ENCODE measurements around the gene SPAG16.
"Not testable (repeated sequence)": the region's sequence is repeated elsewhere in the genome, so short reads cannot be mapped to it uniquely, and the experiment has no call there.

Gene SPAG16

DNA sequence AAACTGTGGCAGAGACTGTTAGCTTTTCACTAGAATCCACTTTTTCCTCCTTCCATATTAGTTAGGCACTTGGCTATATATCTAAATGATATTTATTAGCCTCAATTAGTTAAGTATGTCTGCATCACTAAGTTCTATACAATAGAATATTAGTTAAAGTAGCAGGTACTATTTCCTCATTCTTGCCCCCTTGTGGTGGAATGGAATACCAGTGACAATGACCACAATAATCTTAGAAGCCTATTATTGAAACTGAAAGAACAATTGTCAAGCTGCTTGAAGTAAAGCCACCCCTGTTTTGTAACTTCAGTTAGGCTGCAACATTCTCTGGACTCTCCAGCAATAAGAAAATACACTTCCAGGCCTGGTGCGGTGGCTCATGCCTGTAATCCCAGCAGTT lies 650.3 kb downstream of the SPAG16 start:
- Histone ChIP-seq H3K27ac (ENCODE audit: low read depth, low read length) (no peak overlapping the region), H3K36me3 (ENCODE audit: insufficient read depth, low read length) (no peaks in the 10 kb centered on the region), H3K27me3 (ENCODE audit: insufficient read depth, low read length) (no peaks in the 10 kb centered on the region), H3K9me3 (ENCODE audit: insufficient read depth, low read depth, low read length) (0 out of 2 replicates have a peak, but pooled peaks cover 2% of the 10 kb centered on the region), H3K4me1 (ENCODE audit: insufficient read depth, low read length) (0 out of 2 replicates have a peak, but pooled peaks cover 4% of the 10 kb centered on the region), H3K9ac (ENCODE audit: low read depth, low read length) (no peak overlapping the region), H3K4me3 (ENCODE audit: low read length) (no peak overlapping the region)
- 94% methylated on average over 1 of the region's 1 CpG for WGBS

DNA sequence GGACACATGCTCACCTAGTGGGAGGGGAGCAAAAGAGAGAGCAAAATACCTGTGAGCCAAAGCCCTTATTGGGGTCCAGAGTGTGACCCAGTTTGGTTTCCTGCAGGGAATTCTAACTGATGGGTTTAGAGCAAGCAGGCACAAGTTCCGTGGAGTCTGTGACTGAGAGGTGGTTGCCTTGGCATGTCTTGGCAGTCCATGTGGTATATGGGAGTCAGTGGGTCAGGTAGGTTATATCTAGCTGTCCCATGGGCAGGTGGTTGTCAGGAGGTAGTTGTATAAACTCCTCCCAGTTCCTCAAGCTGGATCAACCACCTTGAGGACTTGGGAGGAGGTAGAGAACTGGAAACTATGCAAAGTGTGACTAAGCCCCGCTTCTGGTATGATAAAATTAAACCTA lies 673.8 kb downstream of the SPAG16 start:
- Histone ChIP-seq H3K4me3 (ENCODE audit: low read length) (no peak overlapping the region), H3K9ac (ENCODE audit: low read depth, low read length) (no peak overlapping the region), H3K27ac (ENCODE audit: low read depth, low read length) (no peak overlapping the region), H3K4me1 (ENCODE audit: insufficient read depth, low read length) (no peaks in the 10 kb centered on the region), H3K36me3 (ENCODE audit: insufficient read depth, low read length) (no peaks in the 10 kb centered on the region), H3K9me3 (ENCODE audit: insufficient read depth, low read depth, low read length) (no peaks in the 10 kb centered on the region), H3K27me3 (ENCODE audit: insufficient read depth, low read length) (no peaks in the 10 kb centered on the region)
- 96% methylated on average over 2 of the region's 2 CpGs for WGBS

DNA sequence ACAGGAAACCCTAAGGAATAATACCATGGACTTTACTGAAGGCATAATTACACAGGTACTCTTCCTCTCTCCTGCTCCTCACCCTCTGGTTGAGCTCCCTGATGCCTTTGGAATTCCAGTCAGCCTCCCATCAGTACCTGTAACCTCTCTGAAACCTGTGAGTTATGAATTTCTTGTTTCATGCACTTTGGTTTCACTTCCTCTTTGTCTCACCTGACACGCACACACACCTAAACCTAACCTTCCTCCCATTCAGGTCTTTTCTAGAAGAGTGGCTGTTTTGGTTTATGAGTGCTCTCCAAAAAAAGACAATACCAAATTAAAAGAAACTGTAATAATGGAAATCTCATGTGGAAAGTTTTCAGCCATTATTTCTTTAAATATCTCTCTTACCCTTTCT lies 675.3 kb downstream of the SPAG16 start:
- Histone ChIP-seq H3K27ac (ENCODE audit: low read depth, low read length) (no peak overlapping the region), H3K9ac (ENCODE audit: low read depth, low read length) (no peak overlapping the region), H3K9me3 (ENCODE audit: insufficient read depth, low read depth, low read length) (no peaks in the 10 kb centered on the region; the same call in 1 of the 2 replicates), H3K27me3 (ENCODE audit: insufficient read depth, low read length) (no peaks in the 10 kb centered on the region), H3K4me1 (ENCODE audit: insufficient read depth, low read length) (no peaks in the 10 kb centered on the region), H3K4me3 (ENCODE audit: low read length) (no peak overlapping the region), H3K36me3 (ENCODE audit: insufficient read depth, low read length) (no peaks in the 10 kb centered on the region)
- no CpG with 5 or more reads among the region's 1 CpG for WGBS

DNA sequence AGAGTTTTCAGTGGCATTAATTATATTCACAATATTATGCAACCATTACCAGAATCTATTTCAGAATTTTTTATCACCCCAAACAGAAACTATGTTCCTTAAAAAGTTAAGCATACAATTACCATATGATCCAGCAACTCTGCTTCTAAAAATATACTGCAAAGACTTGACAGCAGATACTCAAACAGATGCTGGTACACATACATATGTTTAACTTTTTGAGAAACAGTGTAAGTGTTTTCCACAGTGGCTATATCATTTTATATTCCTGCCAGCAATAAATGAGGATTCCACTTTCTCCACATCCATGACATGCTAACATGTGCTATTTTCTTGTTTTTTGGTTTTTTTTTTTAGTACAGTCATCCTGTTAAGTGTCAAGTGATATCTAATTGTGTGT lies 687.3 kb downstream of the SPAG16 start:
- Histone ChIP-seq H3K9me3 (ENCODE audit: insufficient read depth, low read depth, low read length) (no peaks in the 10 kb centered on the region), H3K4me3 (ENCODE audit: low read length) (no peak overlapping the region), H3K4me1 (ENCODE audit: insufficient read depth, low read length) (no peaks in the 10 kb centered on the region), H3K27me3 (ENCODE audit: insufficient read depth, low read length) (no peaks in the 10 kb centered on the region), H3K9ac (ENCODE audit: low read depth, low read length) (no peak overlapping the region), H3K27ac (ENCODE audit: low read depth, low read length) (no peak overlapping the region), H3K36me3 (ENCODE audit: insufficient read depth, low read length) (no peaks in the 10 kb centered on the region)

DNA sequence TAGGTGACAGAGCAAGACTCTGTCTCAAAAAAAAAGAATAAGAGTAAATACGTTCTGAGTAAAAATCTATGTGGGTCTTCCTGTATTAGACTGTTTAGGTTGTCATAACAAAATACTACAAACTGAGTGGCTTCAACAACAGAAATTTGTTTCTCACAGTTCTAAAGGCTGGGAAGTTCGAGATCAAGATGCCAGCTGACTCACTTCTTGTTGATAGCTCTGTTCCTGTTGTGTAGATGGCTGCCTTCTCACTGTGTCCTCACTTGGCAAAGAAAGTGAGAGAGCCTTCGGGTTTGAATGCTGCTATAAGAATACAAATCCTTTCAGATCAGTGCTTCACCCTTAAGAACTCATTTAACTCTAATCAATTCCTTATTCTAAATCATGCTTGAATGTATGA lies 696.6 kb downstream of the SPAG16 start:
- Histone ChIP-seq H3K9me3 (ENCODE audit: insufficient read depth, low read depth, low read length) (no peaks in the 10 kb centered on the region), H3K4me1 (ENCODE audit: insufficient read depth, low read length) (no peaks in the 10 kb centered on the region), H3K36me3 (ENCODE audit: insufficient read depth, low read length) (no peaks in the 10 kb centered on the region), H3K9ac (ENCODE audit: low read depth, low read length) (no peak overlapping the region), H3K27me3 (ENCODE audit: insufficient read depth, low read length) (no peaks in the 10 kb centered on the region), H3K27ac (ENCODE audit: low read depth, low read length) (no peak overlapping the region), H3K4me3 (ENCODE audit: low read length) (no peak overlapping the region)
- 98% methylated on average over 3 of the region's 3 CpGs for WGBS

DNA sequence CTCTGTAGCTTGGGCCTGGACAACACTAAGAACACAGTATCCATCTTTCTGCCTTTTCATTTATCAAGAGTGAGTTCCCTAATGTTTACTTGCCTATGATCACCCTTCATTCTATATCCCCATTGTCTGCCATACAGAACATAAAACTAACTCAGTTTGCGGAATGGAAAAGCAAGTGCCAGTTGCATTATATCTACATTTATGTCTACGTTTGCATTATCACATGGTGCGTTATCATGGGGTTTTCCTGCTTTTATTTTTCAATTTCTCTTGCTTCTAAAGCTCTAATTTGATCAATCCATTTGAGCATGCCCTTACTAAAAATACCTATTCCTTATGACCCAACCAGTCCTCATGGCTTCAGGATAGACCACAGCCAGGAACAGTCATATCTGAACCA lies 704.9 kb downstream of the SPAG16 start:
- 98% methylated on average over 3 of the region's 3 CpGs for WGBS
- no peaks in the 10 kb centered on the region for H3K27me3 ChIP-seq (ENCODE audit: insufficient read depth, low read length)
- no peaks in the 10 kb centered on the region for H3K9me3 ChIP-seq (ENCODE audit: insufficient read depth, low read depth, low read length)
- H3K4me3 ChIP-seq (ENCODE audit: low read length), result no peak overlapping the region
- no peak overlapping the region for H3K27ac ChIP-seq (ENCODE audit: low read depth, low read length)
- no peak overlapping the region for H3K9ac ChIP-seq (ENCODE audit: low read depth, low read length)
- H3K36me3 ChIP-seq (ENCODE audit: insufficient read depth, low read length), result no peaks in the 10 kb centered on the region
- no peaks in the 10 kb centered on the region for H3K4me1 ChIP-seq (ENCODE audit: insufficient read depth, low read length)

DNA sequence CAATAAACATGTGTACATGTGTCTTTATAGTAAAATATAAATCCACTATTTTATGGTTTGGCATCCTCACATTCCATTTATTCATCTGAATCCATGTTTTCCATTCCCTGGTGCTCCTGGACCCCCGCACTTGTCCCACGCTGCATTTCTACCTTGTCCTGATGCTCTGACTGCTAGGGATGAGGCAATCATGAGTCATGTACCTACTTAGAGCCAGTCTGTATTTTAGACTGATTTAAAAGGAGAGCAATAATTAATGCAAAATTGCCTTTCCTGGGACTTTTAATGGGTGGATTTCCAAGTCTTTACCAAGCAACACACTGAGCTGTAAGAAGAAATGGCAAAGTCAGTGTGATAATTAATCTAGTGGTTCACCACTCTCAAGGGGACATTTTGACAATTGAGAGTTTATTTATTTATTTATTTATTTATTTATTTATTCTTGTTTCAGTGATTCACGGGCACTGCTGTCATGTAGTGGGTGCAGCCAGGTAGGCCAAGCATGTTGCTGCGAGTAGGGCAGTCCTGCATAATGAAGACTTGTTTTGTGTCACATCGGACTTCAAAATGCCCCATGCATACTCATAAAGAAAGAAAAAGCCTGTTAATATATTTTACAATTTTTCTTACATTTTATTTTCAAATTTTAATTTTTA lies 707.3 kb downstream of the SPAG16 start:
- Histone ChIP-seq H3K27me3 (ENCODE audit: insufficient read depth, low read length) (no peaks in the 10 kb centered on the region), H3K9ac (ENCODE audit: low read depth, low read length) (no peak overlapping the region)
- 97% methylated on average over 5 of the region's 5 CpGs for WGBS

DNA sequence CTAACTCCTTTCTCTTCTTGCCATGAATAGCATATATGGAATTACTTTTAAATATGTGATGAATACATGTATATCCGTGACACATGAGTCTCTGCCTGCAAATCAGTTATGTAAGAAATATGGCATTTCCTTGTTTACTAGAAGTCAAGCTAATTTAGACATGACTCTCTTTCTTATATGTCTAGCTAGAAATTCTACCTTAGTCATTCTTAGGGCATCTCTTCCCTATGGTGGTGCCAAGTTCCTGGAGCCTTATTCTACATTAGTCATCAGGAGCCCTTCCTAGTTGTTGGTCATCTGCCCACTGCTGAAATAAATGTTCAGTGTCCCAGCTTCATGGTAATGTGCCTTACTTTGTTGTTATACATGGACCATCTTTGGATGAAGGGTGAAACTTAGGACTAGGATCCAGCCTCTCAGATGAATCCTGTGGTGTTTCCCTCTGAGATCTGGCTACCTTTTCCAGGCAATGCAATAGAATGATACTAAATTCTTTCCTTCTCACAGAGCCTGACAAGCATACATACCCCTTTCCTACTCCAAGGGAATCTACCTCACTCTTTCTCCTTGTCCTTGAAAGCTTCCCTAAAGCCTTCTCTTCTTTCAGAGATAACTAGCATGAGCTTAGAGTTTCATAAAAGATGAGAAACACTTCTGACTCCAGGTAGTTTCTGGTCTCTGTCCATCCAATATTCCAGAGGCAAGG lies 711.3 kb downstream of the SPAG16 start:
- H3K27ac ChIP-seq (ENCODE audit: low read depth, low read length), result no peak overlapping the region
- WGBS, result 100% methylated on average over 1 of the region's 1 CpG
- no peaks in the 10 kb centered on the region for H3K36me3 ChIP-seq (ENCODE audit: insufficient read depth, low read length)
- H3K9me3 ChIP-seq (ENCODE audit: insufficient read depth, low read depth, low read length), result no peaks in the 10 kb centered on the region
- no peak overlapping the region for H3K4me3 ChIP-seq (ENCODE audit: low read length)
- no peaks in the 10 kb centered on the region for H3K4me1 ChIP-seq (ENCODE audit: insufficient read depth, low read length)
- no peak overlapping the region for H3K9ac ChIP-seq (ENCODE audit: low read depth, low read length)
- H3K27me3 ChIP-seq (ENCODE audit: insufficient read depth, low read length), result no peaks in the 10 kb centered on the region

More for the DNA sequence above, 707.3 kb downstream of the SPAG16 start:
- no peak overlapping the region for H3K27ac ChIP-seq (ENCODE audit: low read depth, low read length)
- no peaks in the 10 kb centered on the region for H3K4me1 ChIP-seq (ENCODE audit: insufficient read depth, low read length)
- H3K4me3 ChIP-seq (ENCODE audit: low read length), result no peak overlapping the region
- H3K9me3 ChIP-seq (ENCODE audit: insufficient read depth, low read depth, low read length), result no peaks in the 10 kb centered on the region
- H3K36me3 ChIP-seq (ENCODE audit: insufficient read depth, low read length), result no peaks in the 10 kb centered on the region

DNA sequence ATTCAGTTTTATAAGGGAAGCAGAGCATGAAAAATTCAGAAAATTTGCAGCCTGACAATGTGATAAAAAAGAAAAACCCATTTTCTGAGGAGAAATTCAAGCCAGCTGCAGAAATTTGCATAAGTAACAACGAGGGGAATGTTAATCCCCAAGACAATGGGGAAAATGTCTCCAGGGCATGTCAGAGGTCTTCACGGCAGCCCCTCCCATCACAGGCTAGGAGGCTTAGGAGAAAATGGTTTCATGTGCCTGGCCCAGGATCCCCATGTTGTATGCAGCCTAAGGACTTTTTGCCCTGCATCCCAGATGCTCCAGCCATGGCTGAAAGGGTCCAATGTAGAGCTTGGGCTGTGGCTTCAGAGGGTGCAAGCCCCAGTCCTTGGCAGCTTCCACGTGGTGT lies 714.7 kb downstream of the SPAG16 start:
- WGBS, result 74% methylated on average over 3 of the region's 3 CpGs
- H3K9ac ChIP-seq (ENCODE audit: low read depth, low read length); H3K27ac ChIP-seq (ENCODE audit: low read depth, low read length); H3K36me3 ChIP-seq (ENCODE audit: insufficient read depth, low read length); H3K4me1 ChIP-seq (ENCODE audit: insufficient read depth, low read length); H3K9me3 ChIP-seq (ENCODE audit: insufficient read depth, low read depth, low read length); H3K4me3 ChIP-seq (ENCODE audit: low read length); H3K27me3 ChIP-seq (ENCODE audit: insufficient read depth, low read length): not testable (repeated sequence)

DNA sequence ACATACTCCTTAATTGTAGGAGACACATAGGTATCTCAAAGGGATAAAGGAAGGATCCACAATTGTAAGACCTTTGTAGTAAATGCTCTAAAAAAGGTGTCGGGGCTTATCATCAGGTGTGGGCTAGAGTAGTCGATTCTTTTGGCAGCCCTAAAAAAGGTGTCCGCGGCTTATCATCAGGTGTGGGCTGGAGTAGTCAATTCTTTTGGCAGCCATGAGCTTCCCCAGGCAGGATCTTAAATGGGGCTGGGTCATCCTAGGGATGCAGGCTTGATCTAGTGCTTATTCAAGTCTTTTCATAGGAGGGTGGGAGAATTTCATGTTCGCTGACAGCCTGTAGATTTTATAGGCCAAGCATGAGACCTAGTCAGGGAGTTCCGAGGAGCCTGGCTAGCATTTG lies 720.2 kb downstream of the SPAG16 start:
- Histone ChIP-seq H3K4me1 (ENCODE audit: insufficient read depth, low read length) (peaks cover 8% of the 10 kb centered on the region; the same call in 1 of the 2 replicates), H3K27ac (ENCODE audit: low read depth, low read length) (no peak overlapping the region), H3K9ac (ENCODE audit: low read depth, low read length) (no peak overlapping the region), H3K27me3 (ENCODE audit: insufficient read depth, low read length) (no peaks in the 10 kb centered on the region), H3K4me3 (ENCODE audit: low read length) (no peak overlapping the region), H3K9me3 (ENCODE audit: insufficient read depth, low read depth, low read length) (no peaks in the 10 kb centered on the region; the same call in 1 of the 2 replicates), H3K36me3 (ENCODE audit: insufficient read depth, low read length) (no peaks in the 10 kb centered on the region)
- 92% methylated on average over 6 of the region's 6 CpGs for WGBS

DNA sequence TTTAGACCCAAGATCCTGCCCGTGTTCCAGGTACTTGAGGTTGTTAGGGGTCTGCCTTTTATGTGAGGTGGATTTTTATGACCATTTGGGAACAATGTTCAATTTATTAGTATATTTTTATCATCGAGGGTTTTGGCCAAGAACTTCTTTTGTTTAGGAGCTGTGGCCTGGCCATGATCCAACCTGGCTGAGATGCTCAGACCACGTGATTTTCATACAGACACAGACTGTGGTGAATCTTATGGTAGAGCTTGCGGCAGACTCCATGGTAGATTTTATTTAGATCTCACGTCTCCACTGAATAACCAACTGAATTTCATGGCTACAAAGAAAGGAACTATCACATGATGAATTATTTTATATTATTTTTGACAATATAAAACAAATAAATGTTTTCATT lies 721.1 kb downstream of the SPAG16 start:
- no peaks in the 10 kb centered on the region for H3K27me3 ChIP-seq (ENCODE audit: insufficient read depth, low read length)
- peaks cover 8% of the 10 kb centered on the region; the same call in 1 of the 2 replicates for H3K4me1 ChIP-seq (ENCODE audit: insufficient read depth, low read length)
- no peak overlapping the region for H3K27ac ChIP-seq (ENCODE audit: low read depth, low read length)
- 98% methylated on average over 5 of the region's 5 CpGs for WGBS
- no peak overlapping the region for H3K9ac ChIP-seq (ENCODE audit: low read depth, low read length)
- no peak overlapping the region for H3K4me3 ChIP-seq (ENCODE audit: low read length)
- no peaks in the 10 kb centered on the region; the same call in 1 of the 2 replicates for H3K9me3 ChIP-seq (ENCODE audit: insufficient read depth, low read depth, low read length)
- no peaks in the 10 kb centered on the region for H3K36me3 ChIP-seq (ENCODE audit: insufficient read depth, low read length)
